Neutrophil (primary cell): ENCODE data around the gene TMEM60.

ENCODE experiments used
- H3K27ac ChIP-seq: fragments of 200-600 bp; sonication (generic); 2 replicates; pipeline ENCODE4 v1.5.1; 2016; ENCODE audit warnings: mild to moderate bottlenecking, moderate library complexity
- H3K27me3 ChIP-seq: fragments of 200-600 bp; sonication (generic); 2 replicates; pipeline ENCODE4 v1.6.0; 2016; ENCODE audit warnings: mild to moderate bottlenecking
- H3K36me3 ChIP-seq: fragments of 200-600 bp; sonication (generic); 2 replicates; pipeline ENCODE4 v1.5.1; 2017
- H3K4me1 ChIP-seq, 2 experiments: fragments of 200-600 bp in 1 of 2; sonication (generic) in 1 of 2; 1 replicate in 1 of 2; 2 replicates in 1 of 2; pipeline versions ENCODE4 v1.5.1 to v1.6.1; 2013 to 2016; ENCODE audit warnings: low read depth in 1 of 2, low read length in 1 of 2, mild to moderate bottlenecking in 1 of 2, moderate library complexity in 1 of 2; ENCODE audit not compliant: control insufficient read depth in 1 of 2, insufficient read depth in 1 of 2
- H3K4me3 ChIP-seq, 2 experiments: fragments of 200-600 bp in 1 of 2; sonication (generic) in 1 of 2; 1 replicate in 1 of 2; 2 replicates in 1 of 2; pipeline ENCODE4 v1.5.1; 2013 to 2016; ENCODE audit warnings: low read depth in 1 of 2, low read length in 1 of 2, mild to moderate bottlenecking in 1 of 2, moderate library complexity in 1 of 2
- H3K9me3 ChIP-seq: fragments of 200-600 bp; sonication (generic); 2 replicates; pipeline ENCODE4 v1.5.1; 2016
- TF ChIP-seq, protein P1 (sequence below): fragments of 200-600 bp; sonication (generic); IDR thresholded peaks from 2 replicates; pipeline ENCODE4 v1.5.1; 2016; ENCODE audit warnings: antibody characterized with exemption

The TMEM60 gene

GRCh38 chr7:77783545-77783944 lies 14.7 kb downstream of the TMEM60 start:
- Histone ChIP-seq H3K27ac (no peak overlapping the region), H3K27me3 (no peaks in the 10 kb centered on the region), H3K9me3 (no peaks in the 10 kb centered on the region), H3K36me3 (peaks cover 40% of the 10 kb centered on the region), H3K4me1 (no peaks in the 10 kb centered on the region), H3K4me3 (no peak overlapping the region)
- TF ChIP-seq, protein P1, sequence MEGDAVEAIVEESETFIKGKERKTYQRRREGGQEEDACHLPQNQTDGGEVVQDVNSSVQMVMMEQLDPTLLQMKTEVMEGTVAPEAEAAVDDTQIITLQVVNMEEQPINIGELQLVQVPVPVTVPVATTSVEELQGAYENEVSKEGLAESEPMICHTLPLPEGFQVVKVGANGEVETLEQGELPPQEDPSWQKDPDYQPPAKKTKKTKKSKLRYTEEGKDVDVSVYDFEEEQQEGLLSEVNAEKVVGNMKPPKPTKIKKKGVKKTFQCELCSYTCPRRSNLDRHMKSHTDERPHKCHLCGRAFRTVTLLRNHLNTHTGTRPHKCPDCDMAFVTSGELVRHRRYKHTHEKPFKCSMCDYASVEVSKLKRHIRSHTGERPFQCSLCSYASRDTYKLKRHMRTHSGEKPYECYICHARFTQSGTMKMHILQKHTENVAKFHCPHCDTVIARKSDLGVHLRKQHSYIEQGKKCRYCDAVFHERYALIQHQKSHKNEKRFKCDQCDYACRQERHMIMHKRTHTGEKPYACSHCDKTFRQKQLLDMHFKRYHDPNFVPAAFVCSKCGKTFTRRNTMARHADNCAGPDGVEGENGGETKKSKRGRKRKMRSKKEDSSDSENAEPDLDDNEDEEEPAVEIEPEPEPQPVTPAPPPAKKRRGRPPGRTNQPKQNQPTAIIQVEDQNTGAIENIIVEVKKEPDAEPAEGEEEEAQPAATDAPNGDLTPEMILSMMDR, result no peak

GRCh38 chr7:77783111-77783510 lies 15.1 kb downstream of the TMEM60 start:
- TF ChIP-seq, protein P1, result no peak
- no peaks in the 10 kb centered on the region for H3K27me3 ChIP-seq
- H3K36me3 ChIP-seq, result peaks cover 44% of the 10 kb centered on the region
- no peaks in the 10 kb centered on the region for H3K9me3 ChIP-seq
- H3K4me1 ChIP-seq, result no peaks in the 10 kb centered on the region
- no peak overlapping the region for H3K27ac ChIP-seq
- no peak overlapping the region for H3K4me3 ChIP-seq

- no peaks in the 10 kb centered on the region for H3K4me1 ChIP-seq
- TF ChIP-seq, protein P1, result no peak
- no peak overlapping the region for H3K27ac ChIP-seq
- H3K27me3 ChIP-seq, result no peaks in the 10 kb centered on the region
- no peak overlapping the region for H3K4me3 ChIP-seq
- H3K36me3 ChIP-seq, result peaks cover 47% of the 10 kb centered on the region
- no peaks in the 10 kb centered on the region for H3K9me3 ChIP-seq
These were observed 15.9 kb downstream of the TMEM60 start for GRCh38 chr7:77782383-77782782.

DNA sequence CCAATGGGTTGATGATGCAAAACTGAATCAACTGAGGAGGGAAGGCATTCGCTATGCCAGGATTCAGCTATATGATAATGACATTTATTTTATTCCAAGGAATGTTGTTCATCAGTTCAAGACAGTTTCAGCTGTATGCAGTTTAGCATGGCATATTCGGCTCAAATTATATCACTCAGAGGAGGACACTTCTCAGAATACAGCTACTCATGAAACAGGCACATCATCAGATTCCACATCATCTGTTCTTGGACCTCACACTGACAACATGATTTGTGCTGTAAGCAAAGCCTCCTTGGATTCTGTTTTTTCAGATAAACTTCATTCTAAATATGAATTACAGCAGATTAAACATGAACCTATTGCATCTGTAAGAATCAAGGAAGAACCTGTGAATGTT lies 19.7 kb downstream of the TMEM60 start:
- Histone ChIP-seq H3K36me3 (peaks cover 69% of the 10 kb centered on the region), H3K27ac (no peak overlapping the region), H3K27me3 (no peaks in the 10 kb centered on the region), H3K4me3 (no peak overlapping the region), H3K4me1 (no peaks in the 10 kb centered on the region), H3K9me3 (no peaks in the 10 kb centered on the region)
- TF ChIP-seq, protein P1, result no peak

DNA sequence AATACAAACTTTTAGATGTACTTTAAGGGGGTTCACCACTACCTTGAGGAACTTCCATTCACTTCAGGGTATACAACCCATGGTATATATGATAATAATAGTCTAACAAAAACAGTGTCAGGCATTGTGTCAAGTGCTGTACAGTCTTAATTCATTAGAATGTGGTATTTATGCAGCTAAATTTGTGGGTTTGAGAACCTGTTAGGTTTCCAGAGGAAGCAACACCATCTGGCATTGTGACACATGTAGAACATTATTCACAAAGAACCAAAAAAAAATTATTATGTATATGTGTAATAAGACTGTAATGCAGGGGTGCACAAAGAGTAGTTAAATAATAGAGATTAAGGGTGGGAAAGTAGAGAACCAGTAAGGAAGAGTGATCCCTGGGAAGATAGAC lies 26.3 kb downstream of the TMEM60 start:
- Histone ChIP-seq H3K4me3 (no peak overlapping the region), H3K27me3 (no peaks in the 10 kb centered on the region), H3K36me3 (peaks cover 74% of the 10 kb centered on the region), H3K9me3 (no peaks in the 10 kb centered on the region), H3K27ac (no peak overlapping the region), H3K4me1 (no peaks in the 10 kb centered on the region)
- TF ChIP-seq, protein P1, result no peak

GRCh38 chr7:77770316-77770715 lies 27.9 kb downstream of the TMEM60 start:
- TF ChIP-seq, protein P1, result no peak
- Histone ChIP-seq H3K36me3 (peaks cover 74% of the 10 kb centered on the region), H3K9me3 (no peaks in the 10 kb centered on the region), H3K27me3 (no peaks in the 10 kb centered on the region), H3K4me1 (no peaks in the 10 kb centered on the region), H3K4me3 (no peak overlapping the region), H3K27ac (no peak overlapping the region)
